ENCODE results near the gene C1orf159.

C1orf159 gene

GRCh38 chr1:1123581-1124507, 8.0 kb upstream of the C1orf159 start (continued):
- TF ChIP-seq ZNF121 (tag by site-specific recombination; IDR thresholded peaks at IDR 0.05) (no peak), ZBTB44 (tag by site-specific recombination; IDR thresholded peaks at IDR 0.05) (peak; percentile 42; the same call in 1 of the 2 replicates), ZEB2 (tag by site-specific recombination; IDR thresholded peaks at IDR 0.05) (peak; percentile 100), ZNF629 (tag by site-specific recombination; IDR thresholded peaks at IDR 0.05) (no peak), ZNF701 (tag by site-specific recombination; IDR thresholded peaks at IDR 0.05) (no peak), ZNF610 (tag by site-specific recombination; IDR thresholded peaks at IDR 0.05; ENCODE audit: borderline replicate concordance) (no peak), ZNF341 (tag by site-specific recombination; IDR thresholded peaks at IDR 0.05; ENCODE audit: low read depth) (no peak), AEBP2 (tag by site-specific recombination; IDR thresholded peaks at IDR 0.05; ENCODE audit: borderline replicate concordance) (no peak), YY1 (tag by site-specific recombination; IDR thresholded peaks at IDR 0.05) (no peak), ZNF23 (tag by site-specific recombination; IDR thresholded peaks at IDR 0.05; ENCODE audit: borderline replicate concordance) (no peak), ZNF404 (tag by site-specific recombination; IDR thresholded peaks at IDR 0.05) (no peak), ZNF24 (tag by site-specific recombination; IDR thresholded peaks at IDR 0.05) (no peak), ZNF148 (tag by site-specific recombination; IDR thresholded peaks at IDR 0.05; ENCODE audit: borderline replicate concordance) (no peak), ZNF514 (tag by site-specific recombination; IDR thresholded peaks at IDR 0.05) (no peak), ZNF513 (tag by site-specific recombination; IDR thresholded peaks at IDR 0.05) (no peak), REST (tag by site-specific recombination; IDR thresholded peaks at IDR 0.05) (no peak), ZNF302 (tag by site-specific recombination; IDR thresholded peaks at IDR 0.05; ENCODE audit: low read depth) (no peak), ZNF777 (tag by site-specific recombination; IDR thresholded peaks at IDR 0.05; ENCODE audit: borderline replicate concordance) (no peak), ZBTB1 (tag by site-specific recombination; IDR thresholded peaks at IDR 0.05) (no peak), ZNF654 (tag by site-specific recombination; IDR thresholded peaks at IDR 0.05; ENCODE audit: low read depth) (no peak), HOXA7 (CRISPR knock-in tag; IDR thresholded peaks at IDR 0.05; ENCODE audit: borderline replicate concordance) (no peak), ZBTB7A (tag by site-specific recombination; IDR thresholded peaks at IDR 0.05; ENCODE audit: low read depth) (peak; percentile 57; the same call in 1 of the 2 replicates), ZNF660 (tag by site-specific recombination; IDR thresholded peaks at IDR 0.05) (no peak), ZNF174 (tag by site-specific recombination; IDR thresholded peaks at IDR 0.05) (no peak), ZNF785 (tag by site-specific recombination; IDR thresholded peaks at IDR 0.05) (0 out of 2 replicates have a peak, but pooled peaks have one; percentile 15), KLF1 (tag by site-specific recombination; IDR thresholded peaks at IDR 0.05) (no peak), KLF8 (tag by site-specific recombination; IDR thresholded peaks at IDR 0.05) (peak; percentile 36; the same call in 1 of the 2 replicates), ZNF558 (tag by site-specific recombination; IDR thresholded peaks at IDR 0.05) (no peak), SCRT1 (tag by site-specific recombination; IDR thresholded peaks at IDR 0.05; ENCODE audit: borderline replicate concordance) (peak; percentile 92), ZNF157 (tag by site-specific recombination; IDR thresholded peaks at IDR 0.05) (no peak)
